IMR-90 (cell line): ENCODE results near the gene ANO2. TPM values are rescaled to one million over a fixed set of nuclear protein-coding genes. Genes with fewer than 3 reads are reported as not detected.

ENCODE experiments used
- ATAC-seq: fragments of 200-7000 bp; cut with Tn5 transposase; 2 replicates; pipeline ENCODE4 v1.9.1; 2020; ENCODE audit warnings: low read depth, mild to moderate bottlenecking, moderate library complexity
- BruUV-seq: library from RNA; stranded (reverse); fragments of 400-500 nt; replicated peaks from 2 replicates; lab custom pipeline; 2021; lab: Mats Ljungman, UMichigan
- CTCF ChIA-PET: fragments of 300-600 bp; formaldehyde crosslinking; extraction: SDS; loops from one replicate; lab custom pipeline; 2021; ENCODE audit warnings: antibody characterized with exemption; lab: Yijun Ruan, JAX
- POLR2A ChIA-PET: fragments of 300-600 bp; sonication (Branson Sonifier 250); formaldehyde crosslinking; loops from one replicate; lab custom pipeline; 2022; ENCODE audit warnings: antibody characterized with exemption; ENCODE audit not compliant: unreplicated experiment; lab: Charles Lee
- DNase-seq: peaks from one replicate; pipeline ENCODE4 v3.0.0; 2013
- H2AFZ ChIP-seq: replicated peaks from 2 replicates; pipeline ENCODE3; 2013; ENCODE audit warnings: low read length, mild to moderate bottlenecking; ENCODE audit not compliant: poor library complexity
- H2AK5ac ChIP-seq: 2 replicates; pipeline ENCODE4 v1.6.1; 2013; ENCODE audit warnings: low read depth, low read length, inconsistent platforms
- H2AK9ac ChIP-seq: replicated peaks from 2 replicates; pipeline ENCODE3; 2013; ENCODE audit warnings: mild to moderate bottlenecking, low read depth, low read length, moderate library complexity; ENCODE audit not compliant: poor library complexity
- H2BK120ac ChIP-seq: 2 replicates; pipeline ENCODE4 v1.6.1; 2013; ENCODE audit warnings: low read depth, low read length, inconsistent platforms
- H2BK15ac ChIP-seq: 3 replicates; pipeline ENCODE4 v1.6.1; 2013; ENCODE audit warnings: low read depth, low read length, inconsistent platforms
- H2BK20ac ChIP-seq: 2 replicates; pipeline ENCODE4 v1.6.1; 2013; ENCODE audit warnings: low read depth, mild to moderate bottlenecking, inconsistent platforms, low read length, moderate library complexity
- H2BK5ac ChIP-seq: 2 replicates; pipeline ENCODE4 v1.6.1; 2013; ENCODE audit warnings: mild to moderate bottlenecking, low read depth, low read length, inconsistent platforms; ENCODE audit not compliant: poor library complexity, severe bottlenecking
- H3K14ac ChIP-seq: replicated peaks from 2 replicates; pipeline ENCODE4 v1.6.1; 2013; ENCODE audit warnings: low read depth, low read length, inconsistent platforms
- H3K18ac ChIP-seq: 2 replicates; pipeline ENCODE4 v1.6.1; 2013; ENCODE audit warnings: low read depth, low read length, control low read depth
- H3K23ac ChIP-seq: 2 replicates; pipeline ENCODE4 v1.6.1; 2013; ENCODE audit warnings: low read depth, low read length, inconsistent platforms
- H3K27ac ChIP-seq: 2 replicates; pipeline ENCODE4 v1.5.1; 2013; ENCODE audit warnings: mild to moderate bottlenecking, control low read depth, low read length; ENCODE audit not compliant: insufficient read depth
- H3K27me3 ChIP-seq: 2 replicates; pipeline ENCODE4 v1.6.1; 2013; ENCODE audit warnings: low read length; ENCODE audit not compliant: control insufficient read depth, insufficient read depth
- H3K36me3 ChIP-seq: 2 replicates; pipeline ENCODE4 v1.6.1; 2013; ENCODE audit warnings: low read length, mixed read lengths; ENCODE audit not compliant: control insufficient read depth, insufficient read depth
- H3K4ac ChIP-seq: 2 replicates; pipeline ENCODE4 v1.6.1; 2013; ENCODE audit warnings: low read depth, low read length, inconsistent platforms
- H3K4me1 ChIP-seq: 2 replicates; pipeline ENCODE4 v1.6.1; 2013; ENCODE audit warnings: low read length, mixed read lengths; ENCODE audit not compliant: control insufficient read depth, insufficient read depth
- H3K4me2 ChIP-seq: 2 replicates; pipeline ENCODE4 v1.6.1; 2013; ENCODE audit warnings: low read depth, mild to moderate bottlenecking, control low read depth, low read length, moderate library complexity
- H3K4me3 ChIP-seq: 2 replicates; pipeline ENCODE4 v1.5.1; 2013; ENCODE audit warnings: low read depth, mild to moderate bottlenecking, control low read depth, low read length, moderate library complexity; ENCODE audit not compliant: insufficient read depth
- H3K56ac ChIP-seq: 2 replicates; pipeline ENCODE4 v1.6.1; 2013; ENCODE audit warnings: low read length, inconsistent platforms; ENCODE audit not compliant: insufficient read depth; ENCODE audit errors: extremely low read depth
- H3K79me1 ChIP-seq, 2 experiments: 2 replicates each; pipeline ENCODE4 v1.6.1; 2013; ENCODE audit warnings: low read length in 2 of 2, inconsistent platforms in 1 of 2, low read depth in 1 of 2
- H3K9ac ChIP-seq: 2 replicates; pipeline ENCODE4 v1.6.1; 2013; ENCODE audit warnings: low read depth, low read length, control low read depth
- H3K9me1 ChIP-seq: 2 replicates; pipeline ENCODE4 v1.6.1; 2013; ENCODE audit warnings: low read length, inconsistent platforms; ENCODE audit not compliant: insufficient read depth
- H3K9me3 ChIP-seq: 2 replicates; pipeline ENCODE4 v1.6.1; 2013; ENCODE audit warnings: low read length; ENCODE audit not compliant: control insufficient read depth, insufficient read depth
- H4K20me1 ChIP-seq: 2 replicates; pipeline ENCODE4 v1.6.1; 2013; ENCODE audit warnings: low read length, inconsistent platforms; ENCODE audit not compliant: insufficient read depth
- H4K5ac ChIP-seq: 2 replicates; pipeline ENCODE4 v1.6.1; 2013; ENCODE audit warnings: mild to moderate bottlenecking, low read depth, low read length, control low read depth
- H4K8ac ChIP-seq, 2 experiments: 2 replicates each; pipeline ENCODE4 v1.6.1; 2013; ENCODE audit warnings: low read depth in 2 of 2, low read length in 2 of 2, control low read depth in 1 of 2, inconsistent platforms in 1 of 2
- H4K91ac ChIP-seq: 2 replicates; pipeline ENCODE4 v1.6.1; 2013; ENCODE audit warnings: low read depth, low read length, inconsistent platforms; ENCODE audit not compliant: insufficient read depth
- BHLHE40 ChIP-seq: fragments of 150-350 bp; IDR thresholded peaks from 2 replicates; pipeline ENCODE4 v1.6.1; 2016; ENCODE audit warnings: mild to moderate bottlenecking, low read depth, low read length
- CEBPB ChIP-seq: IDR thresholded peaks from 2 replicates; pipeline ENCODE4 v1.6.1; 2012; ENCODE audit warnings: low read depth, low read length, improper control_type of control experiment
- CTCF ChIP-seq: conservative IDR thresholded peaks from 2 replicates; pipeline ENCODE4 v1.5.1; 2012; ENCODE audit warnings: mild to moderate bottlenecking, low read depth, low read length, improper control_type of control experiment
- ELK1 ChIP-seq: fragments of 150-350 bp; IDR thresholded peaks from 2 replicates; pipeline ENCODE4 v1.6.1; 2016; ENCODE audit warnings: low read depth, mild to moderate bottlenecking, low read length, moderate library complexity, borderline replicate concordance
- FOS ChIP-seq: fragments of 150-350 bp; IDR thresholded peaks from 2 replicates; pipeline ENCODE4 v1.6.1; 2016; ENCODE audit warnings: low read depth, low read length
- MAFK ChIP-seq: IDR thresholded peaks from 2 replicates; pipeline ENCODE4 v1.6.1; 2012; ENCODE audit warnings: low read depth, low read length, improper control_type of control experiment
- MAZ ChIP-seq: IDR thresholded peaks from 2 replicates; pipeline ENCODE4 v1.6.1; 2012; ENCODE audit warnings: low read depth, mild to moderate bottlenecking, low read length, improper control_type of control experiment, moderate library complexity, borderline replicate concordance
- MXI1 ChIP-seq: IDR thresholded peaks from 2 replicates; pipeline ENCODE4 v1.6.1; 2012; ENCODE audit warnings: low read depth, mild to moderate bottlenecking, low read length, moderate library complexity, borderline replicate concordance
- NFE2L2 ChIP-seq: fragments of 150-350 bp; IDR thresholded peaks from 2 replicates; pipeline ENCODE4 v1.6.1; 2016; ENCODE audit warnings: low read depth, mild to moderate bottlenecking, low read length
- POLR2A ChIP-seq: IDR thresholded peaks from 2 replicates; pipeline ENCODE4 v1.6.1; 2012; ENCODE audit warnings: mild to moderate bottlenecking, low read depth, low read length
- RAD21 ChIP-seq: IDR thresholded peaks from 2 replicates; pipeline ENCODE4 v1.6.1; 2012; ENCODE audit warnings: low read length, improper control_type of control experiment
- RCOR1 ChIP-seq: IDR thresholded peaks from 2 replicates; pipeline ENCODE4 v1.6.1; 2012; ENCODE audit warnings: mild to moderate bottlenecking, low read length, improper control_type of control experiment; ENCODE audit not compliant: insufficient replicate concordance
- SMC3 ChIP-seq: fragments of 150-350 bp; IDR thresholded peaks from 2 replicates; pipeline ENCODE4 v1.6.1; 2016; ENCODE audit warnings: low read depth, mild to moderate bottlenecking, antibody characterized with exemption, low read length, moderate library complexity
- USF2 ChIP-seq: fragments of 150-350 bp; IDR thresholded peaks from 2 replicates; pipeline ENCODE4 v1.6.1; 2017; ENCODE audit warnings: mild to moderate bottlenecking, antibody characterized with exemption, low read length, low read depth
- WGBS, 2 experiments: methylation state at CpG; one replicate each; pipeline versions ENCODE4 v1.1.5 to v1.1.7; 2013; ENCODE audit warnings: missing lambda C conversion rate in 2 of 2; ENCODE audit not compliant: insufficient read length in 1 of 2; ENCODE audit errors: extremely low coverage in 2 of 2; 5-methylcytosine and 5-hydroxymethylcytosine counted together
- dilution Hi-C: fragments of 300-500 bp; cut with HindIII; formaldehyde crosslinking; loops from one replicate; pipeline ENCODE4 v1.14.3; 2018; ENCODE audit warnings: low sequenced_read_pairs; ENCODE audit not compliant: unreplicated experiment
- in situ Hi-C: fragments of 300-500 bp; cut with MboI; formaldehyde crosslinking; loops from 3 replicates; pipeline ENCODE4 v1.14.3; 2019; ENCODE audit warnings: low sequenced_read_pairs, inconsistent platforms, mixed read lengths
- intact Hi-C: fragments of 100-400 bp; cut with micrococcal nuclease; formaldehyde crosslinking; loops from 2 replicates; pipeline ENCODE4 v1.10.0; 2022
- polyA plus RNA-seq, 3 experiments: library from polyadenylated mRNA; depleted of rRNA; stranded (reverse); fragments of >200 nt; gene quantifications; 2 replicates each; pipeline ENCODE4 v1.2.3, GENCODE V29; 2012; ENCODE audit warnings: low replicate concordance in 1 of 3
- total RNA-seq: library from RNA; depleted of rRNA; stranded (reverse); fragments of >200 nt; gene quantifications from 2 replicates; pipeline ENCODE4 v1.2.3, GENCODE V29; 2012

ANO2 gene
- total and polyA plus RNA-seq, 2 of the 4 experiments (the other 2 are of a cell fraction), result 0.22 TPM; not detected in 1

- Histone ChIP-seq H3K4me2 (no peak overlapping the region), H4K5ac (no peak overlapping the region), H2BK20ac (no peak overlapping the region), H3K9me1 (no peaks in the 10 kb centered on the region), H2AK9ac (no peak overlapping the region), H3K23ac (no peak overlapping the region), H3K36me3 (no peaks in the 10 kb centered on the region), H3K27me3 (peaks cover 11% of the 10 kb centered on the region), H3K79me1 (no peaks in the 10 kb centered on the region), H2AK5ac (no peak overlapping the region), H3K4ac (no peak overlapping the region), H4K8ac (no peak overlapping the region), H2AFZ (no peak overlapping the region), H2BK5ac (no peak overlapping the region), H2BK120ac (no peak overlapping the region), H3K18ac (no peak overlapping the region), H4K20me1 (no peaks in the 10 kb centered on the region), H3K4me1 (no peaks in the 10 kb centered on the region), H3K9me3 (no peaks in the 10 kb centered on the region), H3K4me3 (no peak overlapping the region), H3K9ac (no peak overlapping the region), H3K56ac (no peak overlapping the region), H3K27ac (no peak overlapping the region), H4K91ac (no peak overlapping the region), H2BK15ac (no peak overlapping the region), H3K14ac (no peak overlapping the region)
- BruUV-seq, result no TSS peak
- POLR2A ChIA-PET, result no interaction called here
- WGBS, 2 experiments, result no CpG with 5 or more reads among the region's 3 CpGs
- CTCF ChIA-PET, result no interaction called here
- no peak for TF ChIP-seq MXI1
- no peak for TF ChIP-seq CTCF
- TF ChIP-seq CEBPB, result no peak
- no peak for TF ChIP-seq ELK1
- no peak for TF ChIP-seq MAFK
- no peak for TF ChIP-seq POLR2A
- TF ChIP-seq MAZ, result no peak
- TF ChIP-seq USF2, result no peak
- no peak for TF ChIP-seq RAD21
- no peak for TF ChIP-seq SMC3
- TF ChIP-seq BHLHE40, result no peak
- TF ChIP-seq NFE2L2, result no peak
- no peak for TF ChIP-seq RCOR1
- no peak for TF ChIP-seq FOS
- DNase-seq (no peak), ATAC-seq (no peak)
- dilution Hi-C loops (no loop called here), intact Hi-C loops (no loop called here), in situ Hi-C loops (no loop called here)
Observed at GRCh38 chr12:5899675-5900074, 45.4 kb downstream of the ANO2 start.
